H1 (cell line): ENCODE results near the gene CDK8.

ENCODE experiments used
- CTCF ChIP-seq, 3 experiments: IDR thresholded peaks; 1 replicate in 2 of 3; 2 replicates in 1 of 3; pipeline versions ENCODE4 v1.5.1 to v1.6.1; 2011; ENCODE audit warnings: low read length in 3 of 3, mild to moderate bottlenecking in 3 of 3, inconsistent platforms in 2 of 3, low read depth in 1 of 3, moderate library complexity in 1 of 3; ENCODE audit not compliant: insufficient read depth in 1 of 3; ENCODE audit errors: control extremely low read depth in 1 of 3
- EZH2 ChIP-seq: fragments of 200-600 bp; sonication (generic); IDR thresholded peaks from 2 replicates; pipeline ENCODE4 v1.7.1; 2012; ENCODE audit warnings: low read depth, mild to moderate bottlenecking, moderate library complexity, low read length, inconsistent platforms; ENCODE audit not compliant: severe bottlenecking
- POLR2A ChIP-seq, 2 experiments: IDR thresholded peaks; 1 replicate in 1 of 2; 2 replicates in 1 of 2; pipeline ENCODE4 v1.6.1; 2011; ENCODE audit warnings: low read depth in 2 of 2, low read length in 2 of 2, mild to moderate bottlenecking in 2 of 2; ENCODE audit errors: control extremely low read depth in 1 of 2
- RAD21 ChIP-seq, 2 experiments: IDR thresholded peaks in 1 of 2; conservative IDR thresholded peaks in 1 of 2; 2 replicates each; pipeline ENCODE4 v1.6.1; 2011; ENCODE audit warnings: low read depth in 2 of 2, low read length in 2 of 2, improper control_type of control experiment in 1 of 2, inconsistent platforms in 1 of 2, mild to moderate bottlenecking in 1 of 2, moderate library complexity in 1 of 2
- SUZ12 ChIP-seq: fragments of 200-600 bp; sonication (generic); IDR thresholded peaks from 2 replicates; pipeline ENCODE4 v1.6.1; 2012; ENCODE audit warnings: mild to moderate bottlenecking, inconsistent platforms, low read length, moderate library complexity, mixed read lengths
- USF2 ChIP-seq: IDR thresholded peaks from 2 replicates; pipeline ENCODE4 v1.6.1; 2011; ENCODE audit warnings: low read length, improper control_type of control experiment
- YY1 ChIP-seq: IDR thresholded peaks from 2 replicates; pipeline ENCODE4 v1.6.1; 2011; ENCODE audit warnings: low read depth, mild to moderate bottlenecking, low read length
- ZNF274 ChIP-seq: IDR thresholded peaks from 2 replicates; pipeline ENCODE4 v1.7.0; 2012; ENCODE audit warnings: low read length, borderline replicate concordance; ENCODE audit errors: extremely low read depth

- TF ChIP-seq CTCF (IDR thresholded peaks at IDR 0.05; ENCODE audit: control extremely low read depth in 1 of 3, insufficient read depth in 1 of 3, low read depth in 1 of 3, low read length in 3 of 3): no peak
- no peak for TF ChIP-seq EZH2
- no peak for TF ChIP-seq SUZ12
- no peak for TF ChIP-seq RAD21 (IDR thresholded peaks at IDR 0.05 in 1 of 2, conservative IDR thresholded peaks at IDR 0.05 in 1 of 2; ENCODE audit: low read depth in 2 of 2, low read length in 2 of 2)
- TF ChIP-seq ZNF274: no peak
- TF ChIP-seq USF2: no peak
- no peak for TF ChIP-seq YY1
- TF ChIP-seq POLR2A (IDR thresholded peaks at IDR 0.05; ENCODE audit: control extremely low read depth in 1 of 2, low read depth in 2 of 2, low read length in 2 of 2): no peak
These were observed 25.8 kb upstream of the CDK8 start for GRCh38 chr13:26228096-26228495.
